MM.1S (cell line): Measurements from ENCODE around the gene UNC5A.

Experiments
- CTCF ChIP-seq: fragments of 300-600 bp; sonication (generic); IDR thresholded peaks from 2 replicates; pipeline ENCODE4 v1.5.1; 2016; ENCODE audit warnings: antibody characterized with exemption, low read length, mixed read lengths
- EZH2 ChIP-seq: fragments of 300-600 bp; sonication (generic); optimal IDR thresholded peaks from 2 replicates; pipeline ENCODE3; 2017; ENCODE audit warnings: low read depth, mild to moderate bottlenecking, antibody characterized with exemption, low read length, mixed read lengths
- EZH2phosphoT487 ChIP-seq: fragments of 300-600 bp; sonication (generic); IDR thresholded peaks from 2 replicates; pipeline ENCODE4 v1.6.1; 2018; ENCODE audit warnings: antibody characterized with exemption, low read length

- TF ChIP-seq EZH2phosphoT487 (no peak), EZH2 (no peak), CTCF (no peak)
These were observed 82.3 kb downstream of the UNC5A start for GRCh38 chr5:176892663-176893062.
